Ovary (tissue), 3 donors: ENCODE measurements around the gene PCDH8.

Experiments
- POLR2A ChIP-seq: fragments of 450-650 bp; IDR thresholded peaks from one replicate; pipeline ENCODE4 v1.6.1; 2017; ENCODE audit warnings: antibody characterized with exemption, mild to moderate bottlenecking, moderate library complexity
- TF ChIP-seq, protein P1 (sequence below), 3 donors: fragments of 450-650 bp in 2 of 3; fragments of 200-600 bp in 1 of 3; IDR thresholded peaks; one replicate each; pipeline versions ENCODE4 v1.5.1 to v1.8.0; 2016 to 2022; ENCODE audit warnings: antibody characterized with exemption in 3 of 3, mild to moderate bottlenecking in 1 of 3
- donor health status: DM: no; HTN: no; CAD: no.

DNA sequence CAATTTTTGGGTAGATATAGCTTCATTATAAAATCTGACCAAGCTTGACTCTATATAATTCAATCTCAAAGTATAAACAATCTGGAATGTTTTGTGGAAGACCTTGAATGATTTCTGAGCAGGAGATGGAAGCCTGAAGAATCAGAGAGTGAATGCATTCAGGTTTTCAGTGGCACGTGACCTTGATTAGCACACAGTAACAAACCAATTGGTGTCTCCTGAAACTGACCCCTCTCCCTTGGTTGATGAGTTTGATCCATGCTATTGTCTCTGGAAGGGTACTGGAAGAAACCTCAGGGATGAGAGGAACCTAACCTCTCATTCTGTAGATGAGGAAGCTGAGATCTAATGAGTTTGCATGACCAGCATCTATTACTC lies 39.6 kb downstream of the PCDH8 start:
- TF ChIP-seq, protein P1, sequence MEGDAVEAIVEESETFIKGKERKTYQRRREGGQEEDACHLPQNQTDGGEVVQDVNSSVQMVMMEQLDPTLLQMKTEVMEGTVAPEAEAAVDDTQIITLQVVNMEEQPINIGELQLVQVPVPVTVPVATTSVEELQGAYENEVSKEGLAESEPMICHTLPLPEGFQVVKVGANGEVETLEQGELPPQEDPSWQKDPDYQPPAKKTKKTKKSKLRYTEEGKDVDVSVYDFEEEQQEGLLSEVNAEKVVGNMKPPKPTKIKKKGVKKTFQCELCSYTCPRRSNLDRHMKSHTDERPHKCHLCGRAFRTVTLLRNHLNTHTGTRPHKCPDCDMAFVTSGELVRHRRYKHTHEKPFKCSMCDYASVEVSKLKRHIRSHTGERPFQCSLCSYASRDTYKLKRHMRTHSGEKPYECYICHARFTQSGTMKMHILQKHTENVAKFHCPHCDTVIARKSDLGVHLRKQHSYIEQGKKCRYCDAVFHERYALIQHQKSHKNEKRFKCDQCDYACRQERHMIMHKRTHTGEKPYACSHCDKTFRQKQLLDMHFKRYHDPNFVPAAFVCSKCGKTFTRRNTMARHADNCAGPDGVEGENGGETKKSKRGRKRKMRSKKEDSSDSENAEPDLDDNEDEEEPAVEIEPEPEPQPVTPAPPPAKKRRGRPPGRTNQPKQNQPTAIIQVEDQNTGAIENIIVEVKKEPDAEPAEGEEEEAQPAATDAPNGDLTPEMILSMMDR (IDR thresholded peaks at IDR 0.05), result no peak
- TF ChIP-seq POLR2A, result no peak
